Prostate gland (tissue), 2 donors: ENCODE results near the gene DNAJC5G.

Source experiments
- CTCF ChIP-seq, 4 experiments: fragments of 200-600 bp in 2 of 4; fragments of 450-650 bp in 2 of 4; sonication (generic) in 2 of 4; IDR thresholded peaks; 1 replicate in 3 of 4; 2 replicates in 1 of 4; pipeline ENCODE4 v1.5.1; 2016 to 2019; ENCODE audit warnings: antibody characterized with exemption in 4 of 4, mild to moderate bottlenecking in 2 of 4, moderate library complexity in 2 of 4
- POLR2AphosphoS5 ChIP-seq: sonication (generic); formaldehyde crosslinking; IDR thresholded peaks from one replicate; pipeline ENCODE4 v1.6.1; 2017; ENCODE audit warnings: antibody characterized with exemption

- no peak for TF ChIP-seq POLR2AphosphoS5
- TF ChIP-seq CTCF (IDR thresholded peaks at IDR 0.05), result no peak
Observed at GRCh38 chr2:27306136-27306535, 30.9 kb downstream of the DNAJC5G start.
